IPS-18c (cell line): ENCODE data around the gene PHF23.

Source experiments
- H3K4me3 ChIP-seq: 2 replicates; pipeline ENCODE4 v1.7.0; 2013; ENCODE audit warnings: low read depth, mild to moderate bottlenecking, low read length, moderate library complexity; ENCODE audit not compliant: insufficient read depth
- H3K9me3 ChIP-seq: one replicate; pipeline ENCODE4 v1.6.1; 2013; ENCODE audit warnings: mild to moderate bottlenecking, low read length, moderate library complexity; ENCODE audit not compliant: control insufficient read depth, insufficient read depth

PHF23 gene

DNA sequence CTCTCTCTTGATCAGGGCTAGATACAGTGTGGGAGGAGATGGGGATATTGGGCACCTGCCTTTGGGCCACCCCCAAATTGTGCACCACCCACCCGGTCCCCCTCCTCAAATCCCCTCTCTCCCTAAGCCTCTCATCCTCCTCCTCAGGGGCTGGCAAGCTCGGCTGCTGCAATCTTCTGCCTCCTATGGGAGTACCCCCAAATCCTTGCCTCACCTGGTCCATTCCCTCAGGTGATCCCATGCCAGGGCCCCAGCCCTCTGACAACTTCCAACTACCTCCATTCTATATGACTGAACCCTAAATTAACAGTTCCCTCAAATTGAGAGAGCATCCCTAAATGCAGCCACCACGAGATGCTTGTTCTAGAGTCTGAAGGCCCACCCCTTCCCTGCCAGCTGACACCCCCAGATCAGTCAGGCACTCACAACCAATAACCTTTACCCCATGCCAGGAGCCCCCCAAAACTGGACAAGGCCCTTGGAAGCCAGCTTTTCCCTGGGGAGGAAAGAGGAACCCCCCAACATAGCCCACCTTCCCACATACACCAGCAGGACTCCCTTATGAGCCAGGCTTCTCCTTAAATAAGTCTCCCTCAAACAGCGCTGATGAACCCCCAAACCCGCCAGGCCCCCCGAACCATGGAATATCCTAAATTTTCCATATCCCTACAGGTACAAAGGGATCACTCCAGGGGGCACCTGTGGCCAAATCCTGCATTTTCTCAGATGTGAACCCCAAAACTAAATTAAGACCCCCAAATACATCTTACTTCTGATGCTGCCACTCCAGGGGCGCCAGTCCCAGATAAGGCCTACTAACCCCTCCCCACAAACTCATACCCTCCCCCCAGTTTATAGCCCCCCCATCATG lies 22.8 kb downstream of the PHF23 start:
- Histone ChIP-seq H3K4me3 (peak overlapping the region; percentile 48), H3K9me3 (no peaks in the 10 kb centered on the region)

DNA sequence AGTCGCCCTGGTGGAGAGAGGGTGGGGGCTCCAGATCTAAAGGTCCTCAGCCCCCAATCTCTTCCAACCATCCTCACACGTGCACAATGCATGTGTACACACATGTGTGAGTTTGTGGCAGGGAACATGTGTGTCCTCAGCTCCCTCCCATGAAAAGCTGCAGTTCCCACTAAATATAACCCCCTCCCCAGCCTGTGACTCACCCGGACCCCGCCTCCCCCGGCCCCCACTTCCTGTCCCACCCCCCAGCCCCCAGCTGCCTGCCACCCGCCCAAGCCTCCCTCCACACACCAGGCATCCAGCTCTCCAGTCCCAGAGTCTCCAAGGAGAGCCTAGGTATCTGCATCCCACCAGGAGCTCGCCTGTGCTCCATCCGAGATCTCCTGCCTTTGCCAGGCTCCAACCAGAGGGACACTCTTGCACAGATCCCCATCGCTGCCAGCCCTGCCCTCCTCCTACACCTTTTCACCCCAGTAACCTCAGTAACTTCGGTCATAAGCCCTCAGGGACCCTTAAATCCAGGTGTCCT lies 23.5 kb downstream of the PHF23 start:
- no peaks in the 10 kb centered on the region for H3K9me3 ChIP-seq
- H3K4me3 ChIP-seq, result peak overlapping the region; percentile 48

DNA sequence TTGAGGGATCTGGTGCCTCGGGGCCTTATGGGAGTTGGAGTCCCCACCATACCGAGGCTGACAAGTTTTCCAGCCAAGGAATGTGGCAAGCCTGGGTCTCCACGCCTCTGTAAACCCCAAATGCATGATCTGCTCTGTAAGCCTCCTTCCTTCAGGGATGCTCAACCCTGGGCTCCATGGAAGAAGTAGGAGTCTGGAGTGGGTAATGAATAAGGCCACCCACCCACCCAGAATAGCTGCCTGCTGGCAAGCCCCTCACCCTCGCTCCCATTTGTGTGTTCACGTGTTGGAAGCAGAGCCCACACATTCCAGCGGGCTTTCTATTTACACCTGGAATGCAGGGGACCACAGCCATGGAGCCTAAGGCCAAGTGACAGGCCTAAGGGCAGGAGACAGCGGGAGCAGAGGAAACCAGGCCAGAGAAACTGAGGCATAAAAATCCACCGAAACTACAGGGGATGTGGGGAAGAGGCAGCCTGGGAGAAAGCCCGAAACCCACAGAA lies 24.1 kb downstream of the PHF23 start:
- no peaks in the 10 kb centered on the region for H3K9me3 ChIP-seq
- peak overlapping the region; percentile 25; the same call in 1 of the 2 replicates for H3K4me3 ChIP-seq

DNA sequence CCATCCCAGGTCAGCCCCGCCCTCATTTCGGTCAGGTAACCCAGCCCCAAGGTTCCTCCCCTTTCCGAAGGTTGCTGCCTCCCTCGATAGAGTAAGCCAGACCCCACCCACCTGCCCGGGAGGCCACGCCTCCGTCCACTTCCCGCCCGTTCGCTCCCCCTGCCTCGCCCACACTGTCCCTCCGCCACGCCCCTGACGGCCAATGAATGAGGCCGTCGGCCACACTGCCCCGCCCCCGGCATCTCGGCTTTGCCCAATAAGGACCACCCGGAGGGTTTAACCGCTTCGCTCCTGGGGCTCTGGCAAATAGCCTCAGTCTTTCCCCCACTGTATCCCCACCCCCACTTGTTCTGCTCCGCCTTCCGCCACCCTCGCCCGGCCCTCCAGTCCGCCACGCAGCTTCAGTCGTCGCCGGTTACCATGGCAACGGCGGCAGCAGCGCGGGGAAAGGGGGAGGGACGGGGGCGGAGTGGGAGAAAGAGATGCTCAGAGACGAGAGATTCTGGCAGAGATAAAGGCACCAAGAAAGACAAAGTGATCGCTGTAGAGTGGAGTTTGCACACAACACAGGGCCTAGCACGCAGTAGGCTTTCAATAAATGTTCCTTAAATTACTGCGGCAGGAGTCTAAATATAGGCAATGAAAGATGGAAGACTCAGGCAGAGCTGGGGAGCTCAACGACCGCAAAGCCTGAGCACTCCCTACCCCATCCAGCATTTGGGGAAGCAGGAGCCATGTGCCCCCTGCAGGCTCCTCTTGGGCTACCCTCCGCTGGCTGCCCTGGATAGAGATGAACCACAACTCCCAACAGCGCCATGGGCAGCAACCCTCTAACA lies 24.7 kb downstream of the PHF23 start:
- Histone ChIP-seq H3K4me3 (peak overlapping the region; percentile 42), H3K9me3 (no peaks in the 10 kb centered on the region)

DNA sequence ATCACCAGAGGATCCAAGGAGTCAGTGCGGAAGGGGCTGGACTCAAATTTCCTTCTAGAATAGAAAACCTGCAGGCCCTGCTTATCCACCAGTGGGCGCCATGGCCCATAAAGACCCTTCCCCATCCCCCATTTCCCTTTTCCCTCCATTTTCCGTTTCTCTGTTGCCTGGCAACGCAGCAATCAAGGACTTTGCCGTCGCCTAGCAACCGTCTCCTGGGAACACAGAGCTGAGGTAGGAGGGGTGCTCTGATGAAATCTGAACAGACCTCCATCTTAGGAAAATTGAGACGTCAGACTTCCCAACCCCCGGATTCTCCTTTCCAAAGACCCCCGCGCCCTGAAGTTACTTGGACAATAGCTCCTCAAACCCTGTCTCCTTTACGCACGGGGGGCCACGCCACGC lies 25.4 kb downstream of the PHF23 start:
- no peaks in the 10 kb centered on the region for H3K9me3 ChIP-seq
- peak overlapping the region; percentile 42; the same call in 1 of the 2 replicates for H3K4me3 ChIP-seq

DNA sequence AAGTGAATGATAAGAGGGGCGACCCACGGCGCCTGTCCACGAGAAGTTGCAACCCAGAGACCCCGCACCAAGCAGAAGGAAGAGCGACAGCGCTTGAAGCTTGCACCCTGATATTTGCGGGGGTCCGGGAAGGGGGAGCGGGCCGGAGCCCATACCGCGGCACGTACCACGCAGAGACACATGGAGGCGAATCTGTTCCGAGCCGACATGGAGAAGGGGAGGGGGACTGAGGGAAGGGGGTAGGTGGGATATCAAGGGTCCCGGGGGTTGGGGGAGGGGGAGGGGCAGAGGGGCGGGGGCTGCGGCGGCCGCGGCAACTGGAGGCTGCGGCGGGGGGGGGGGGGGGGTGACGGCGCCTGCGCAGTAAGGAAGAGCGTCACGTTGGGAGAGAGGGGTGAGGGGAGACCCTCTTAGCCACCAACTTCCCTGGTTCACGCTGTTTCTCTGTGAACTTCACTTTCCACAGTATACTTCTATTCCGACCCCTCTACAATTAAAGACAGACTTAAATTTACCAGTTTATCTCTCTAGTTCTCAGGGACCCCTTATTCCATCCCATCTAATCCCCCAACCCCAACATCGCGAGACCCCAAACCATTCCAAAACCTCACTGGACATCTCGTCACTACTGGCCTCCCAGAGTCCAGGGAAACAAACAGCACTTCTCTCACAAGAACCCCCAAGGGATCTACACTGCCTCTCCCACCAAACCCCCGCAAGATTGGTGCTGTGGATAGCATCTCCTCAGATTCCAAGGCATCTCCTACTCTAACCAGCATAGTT lies 27.6 kb downstream of the PHF23 start:
- peak overlapping the region; percentile 58 for H3K4me3 ChIP-seq
- no peaks in the 10 kb centered on the region for H3K9me3 ChIP-seq

DNA sequence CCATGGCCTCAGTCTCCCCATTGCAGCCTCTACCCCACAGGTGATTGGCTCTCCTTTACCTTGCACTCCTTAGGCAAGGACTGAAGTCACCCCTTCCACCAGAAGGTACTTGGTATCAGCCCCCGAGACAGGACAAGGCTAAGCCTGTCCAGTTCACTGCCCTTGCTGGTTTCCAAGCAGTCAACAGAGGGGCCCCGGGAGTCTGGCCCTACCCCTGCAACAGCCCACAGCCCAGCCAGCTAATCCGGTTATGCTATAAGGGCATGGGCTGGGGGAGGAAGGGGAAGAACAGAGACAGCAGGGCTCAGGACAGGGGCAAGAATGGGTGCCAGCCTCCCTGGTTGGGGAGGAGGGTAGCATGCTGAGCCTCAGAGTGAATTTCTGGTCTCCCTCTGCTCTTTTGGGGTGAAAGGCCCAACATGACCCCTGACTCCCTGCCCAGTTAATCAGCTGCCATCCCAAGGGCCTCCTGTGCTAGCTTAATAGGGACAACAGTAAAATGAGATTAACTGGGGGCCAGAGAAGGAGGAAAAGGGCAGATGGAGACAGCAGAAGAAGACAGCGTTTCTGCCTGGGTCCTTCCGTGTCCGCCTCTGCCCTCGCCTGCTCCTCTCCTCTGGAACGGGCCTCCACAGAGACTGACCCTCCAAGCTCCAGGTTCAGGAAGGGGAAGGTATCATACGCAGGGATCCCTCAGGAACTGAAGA lies 30.4 kb downstream of the PHF23 start:
- H3K4me3 ChIP-seq, result no peak overlapping the region; the same call in 1 of the 2 replicates
- peaks cover 3% of the 10 kb centered on the region for H3K9me3 ChIP-seq

DNA sequence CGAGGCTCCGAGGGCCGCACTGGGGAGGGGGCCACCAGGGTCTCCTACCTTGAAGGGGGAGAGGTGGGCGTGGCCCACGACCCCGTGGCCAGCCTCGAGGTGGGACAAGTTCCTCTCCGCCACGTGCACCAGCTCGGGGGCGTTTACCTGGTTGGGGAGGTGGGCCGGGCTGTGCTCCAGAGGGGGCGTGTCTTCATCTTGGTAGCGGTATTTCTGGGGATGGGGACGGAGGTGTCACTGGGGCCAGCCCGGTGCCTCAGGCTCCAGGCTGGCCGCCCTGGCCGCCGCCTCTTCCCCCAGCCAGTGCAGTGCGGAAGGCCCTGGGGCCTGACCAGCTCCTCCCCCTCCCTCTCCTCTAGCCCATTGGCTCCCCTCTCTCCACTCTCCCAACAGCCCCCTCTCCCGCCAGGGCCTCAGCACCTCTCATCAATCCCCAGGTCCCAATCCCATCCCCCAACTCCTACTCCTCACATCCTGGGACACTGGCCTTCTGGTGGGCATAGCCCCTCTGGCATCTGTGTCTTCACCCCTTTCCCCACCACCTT lies 31.2 kb downstream of the PHF23 start:
- Histone ChIP-seq H3K4me3 (peak overlapping the region; percentile 39), H3K9me3 (peaks cover 3% of the 10 kb centered on the region)

DNA sequence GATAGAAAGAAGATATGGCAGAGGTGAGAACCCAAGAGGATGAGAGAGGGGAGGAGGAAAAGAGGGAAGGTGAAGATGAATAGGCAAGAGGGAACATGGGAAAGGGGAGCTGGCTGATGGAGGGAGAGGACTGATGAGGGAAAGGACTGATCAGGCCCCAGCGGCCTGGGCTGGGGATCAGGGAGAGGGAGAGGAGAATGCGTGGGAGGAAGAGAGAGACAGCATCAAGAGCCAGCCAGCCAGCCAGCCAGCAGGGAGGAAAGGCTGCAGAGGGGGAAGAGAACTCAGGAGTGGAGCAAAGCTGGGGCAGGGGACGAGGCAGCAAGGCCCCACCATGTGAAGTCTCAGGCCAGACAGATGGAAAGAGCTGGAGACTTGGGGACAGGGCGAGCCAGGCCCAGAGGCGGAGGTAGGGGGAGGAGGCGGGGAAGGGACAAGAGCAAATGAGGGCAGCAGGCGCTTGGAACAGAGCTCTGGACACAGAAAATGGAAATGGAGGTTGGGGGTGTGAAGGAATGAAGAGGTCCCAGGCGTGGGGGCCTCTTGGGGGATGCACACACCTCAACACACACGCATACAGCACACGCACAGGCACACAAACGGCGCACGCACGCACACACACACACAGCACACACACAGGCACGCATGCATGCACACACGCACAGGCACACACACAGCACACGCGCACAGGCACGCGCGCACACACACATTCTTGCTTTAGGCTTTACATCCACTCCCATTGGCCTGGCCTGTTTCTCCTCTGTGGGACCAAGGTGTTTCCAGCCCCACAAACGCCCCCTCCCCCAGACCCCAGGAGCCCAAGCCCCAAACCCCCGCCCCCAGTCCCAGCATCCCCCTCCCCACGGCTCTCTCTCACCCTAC lies 31.9 kb downstream of the PHF23 start:
- peaks cover 3% of the 10 kb centered on the region for H3K9me3 ChIP-seq
- H3K4me3 ChIP-seq, result peak overlapping the region; percentile 49

DNA sequence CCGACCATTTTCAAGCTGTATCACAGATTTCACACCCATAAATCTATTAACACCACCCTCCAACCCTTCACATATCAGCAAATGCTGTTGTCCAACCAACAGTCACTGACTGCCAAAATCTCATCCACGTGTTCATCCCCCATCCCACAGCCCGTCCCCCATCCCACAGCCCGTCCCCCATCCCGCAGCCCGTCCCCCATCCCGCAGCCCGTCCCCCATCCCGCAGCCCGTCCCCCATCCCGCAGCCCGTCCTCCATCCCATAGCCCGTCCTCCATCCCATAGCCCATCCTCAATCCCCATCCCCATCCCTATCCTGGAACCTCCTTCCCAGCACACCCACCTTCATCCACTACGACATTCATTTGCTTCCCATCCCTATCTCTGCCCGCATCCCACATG lies 33.7 kb downstream of the PHF23 start:
- Histone ChIP-seq H3K9me3 (peaks cover 3% of the 10 kb centered on the region), H3K4me3 (peak overlapping the region; percentile 56)

DNA sequence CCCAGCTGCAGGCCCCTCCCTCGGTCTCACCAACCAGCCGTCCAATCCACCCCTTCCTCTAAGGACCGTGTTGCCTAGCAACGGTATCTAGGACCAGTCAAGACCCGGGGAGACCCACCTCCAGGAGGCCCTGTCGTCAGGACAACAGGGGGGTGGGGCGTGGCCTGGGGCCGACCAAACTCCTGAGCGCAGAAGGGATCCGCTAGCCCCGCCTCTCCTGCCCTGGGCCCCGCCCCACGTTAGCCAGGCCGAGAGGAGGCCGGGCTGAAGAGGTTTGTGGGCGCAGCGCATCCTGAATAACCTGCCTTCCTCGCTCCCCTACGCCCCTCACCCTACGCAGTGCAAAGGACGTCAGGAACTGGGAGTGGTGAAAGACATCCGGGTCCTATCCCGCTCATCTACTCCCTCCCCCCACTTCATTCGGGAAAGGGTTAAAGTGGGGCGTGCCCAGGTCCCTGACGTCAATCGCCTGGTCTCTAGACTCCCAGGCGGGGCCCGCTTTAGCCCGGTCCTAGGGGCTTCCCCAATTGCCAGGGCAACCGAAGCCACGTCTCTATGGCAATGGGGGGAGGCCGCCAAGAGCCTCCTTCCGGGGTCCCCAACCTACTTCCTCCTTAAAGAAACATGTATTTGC lies 34.3 kb downstream of the PHF23 start:
- Histone ChIP-seq H3K9me3 (peaks cover 3% of the 10 kb centered on the region), H3K4me3 (peak overlapping the region; percentile 56)

DNA sequence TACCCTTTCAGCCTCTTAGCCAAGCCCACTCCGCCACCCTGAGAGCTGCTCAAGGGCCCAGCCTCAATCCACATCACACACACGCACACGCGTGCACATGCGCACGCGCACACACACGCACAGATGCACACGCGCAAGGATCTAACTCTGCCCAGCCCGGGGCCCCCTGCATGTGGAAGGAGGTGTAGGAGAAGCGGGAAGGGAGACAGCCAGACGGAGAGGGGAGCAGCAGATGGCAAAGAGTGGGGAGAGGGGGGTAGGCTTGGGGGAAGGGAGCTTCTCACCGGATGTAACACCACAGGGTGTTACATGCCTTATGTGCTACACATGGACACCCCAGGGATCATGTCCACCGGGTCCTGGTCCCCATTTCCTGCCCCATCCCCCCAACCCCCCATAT lies 34.9 kb downstream of the PHF23 start:
- peak overlapping the region; percentile 56; the same call in 1 of the 2 replicates for H3K4me3 ChIP-seq

DNA sequence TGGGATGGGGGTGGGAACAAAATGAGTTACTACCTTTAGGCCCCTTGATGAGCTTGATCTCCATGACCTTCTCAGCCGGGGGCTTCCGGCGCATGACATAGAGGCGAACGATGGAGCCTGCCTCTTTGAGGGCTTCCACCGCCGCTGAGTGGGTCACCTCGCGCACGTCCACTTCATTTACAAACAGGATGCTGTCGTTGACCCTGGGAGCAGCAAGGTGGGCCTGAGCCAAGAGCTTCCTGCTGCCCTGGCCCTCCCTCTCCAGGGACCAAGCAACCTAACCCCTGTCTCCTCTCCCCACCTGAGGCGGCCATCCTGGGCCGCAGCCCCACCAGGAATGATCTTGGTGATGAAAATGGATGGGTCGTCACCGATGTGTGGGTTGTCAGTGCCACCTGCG lies 35.9 kb downstream of the PHF23 start:
- Histone ChIP-seq H3K4me3 (no peak overlapping the region; the same call in 1 of the 2 replicates), H3K9me3 (peaks cover 3% of the 10 kb centered on the region)

More for the DNA sequence above, 34.9 kb downstream of the PHF23 start:
- peaks cover 3% of the 10 kb centered on the region for H3K9me3 ChIP-seq

DNA sequence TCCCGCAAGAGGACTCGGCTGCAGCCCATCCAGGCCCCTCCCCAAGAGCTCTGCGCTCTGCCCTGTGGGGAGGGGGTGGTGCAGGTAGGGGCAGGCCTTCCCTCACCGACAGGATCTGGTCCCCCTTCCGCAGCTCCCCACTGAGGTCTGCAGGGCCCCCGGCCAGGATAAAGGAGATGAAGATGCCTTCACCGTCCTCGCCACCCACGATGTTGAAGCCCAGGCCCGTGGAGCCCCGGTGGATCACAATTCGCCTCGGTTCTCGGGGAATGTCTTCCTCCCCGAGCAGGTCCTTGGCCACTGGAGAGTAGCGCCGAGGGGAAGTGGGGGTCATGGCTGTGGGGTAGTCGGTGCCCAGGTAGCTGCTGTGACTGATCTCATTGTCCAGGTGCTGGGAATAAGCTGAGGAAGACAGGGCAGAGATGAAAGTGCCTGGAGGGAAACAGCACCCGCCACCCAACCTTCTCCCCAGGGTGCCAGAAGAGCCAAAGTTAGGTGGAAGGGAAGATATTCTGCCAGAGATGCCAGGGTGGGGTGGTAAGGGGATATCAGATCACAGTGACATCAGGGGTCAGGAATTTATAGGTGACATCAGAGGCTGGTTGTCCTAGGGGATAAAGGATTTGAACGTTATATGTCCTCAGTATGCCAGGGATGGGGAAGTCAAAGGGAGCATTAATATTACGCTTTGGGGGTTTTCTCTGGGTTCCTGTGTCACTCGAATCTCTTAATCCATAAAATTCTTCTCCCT lies 42.4 kb downstream of the PHF23 start:
- H3K9me3 ChIP-seq, result no peaks in the 10 kb centered on the region
- no peak overlapping the region for H3K4me3 ChIP-seq
